ENCODE results near the gene KLHL26. TPM values are rescaled to one million over a fixed set of nuclear protein-coding genes. Genes with fewer than 3 reads are reported as not detected.

Gene KLHL26
- total RNA-seq, 4 donors from 2014 or later, result 9.9 to 16.0 (median 10.9) TPM

DNA sequence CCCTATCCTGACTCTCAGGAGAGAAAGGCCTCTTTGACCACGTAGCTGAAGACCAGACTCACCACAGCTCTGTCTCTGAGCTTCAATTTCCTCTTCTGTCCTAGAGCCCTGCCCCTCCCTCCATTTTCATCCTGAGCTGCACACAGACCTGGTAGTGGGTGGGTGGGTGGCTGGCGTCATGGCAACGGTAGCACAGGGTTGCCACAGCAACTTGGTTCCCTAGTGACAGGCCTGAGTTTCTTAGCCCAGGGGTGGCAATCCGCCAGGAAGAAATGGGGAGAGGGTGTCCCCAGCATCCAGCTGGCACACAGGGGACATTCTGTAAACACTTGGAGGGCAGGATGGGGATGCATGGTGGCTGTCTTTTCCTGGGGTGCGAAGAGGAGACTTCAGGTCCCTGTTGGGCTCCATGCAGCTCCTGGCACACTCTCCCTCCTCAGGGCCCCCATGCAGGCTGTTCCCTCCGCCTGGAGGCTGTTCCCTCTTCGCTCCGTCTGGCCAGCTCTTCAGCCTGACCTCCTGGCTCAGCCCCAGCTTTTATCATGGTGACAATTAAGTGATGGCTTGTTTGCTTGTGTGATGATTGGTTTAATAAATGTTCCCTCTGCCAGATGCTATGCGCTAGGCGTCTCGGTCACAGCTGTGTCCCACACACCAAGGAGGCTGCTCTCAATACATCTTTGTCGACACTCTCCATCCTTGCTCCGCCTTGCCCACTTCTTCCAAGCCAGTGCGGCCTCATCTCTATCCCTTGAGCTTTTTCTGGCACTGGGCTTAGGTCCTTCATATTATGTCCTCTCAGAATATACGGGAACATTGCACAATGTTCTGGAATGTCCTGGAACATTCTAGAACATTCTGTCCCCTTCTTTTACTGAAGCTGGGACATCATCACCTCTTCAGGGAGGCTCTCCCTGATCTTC lies 7.4 kb upstream of the KLHL26 start:
- Histone ChIP-seq H3K27ac (peak overlapping the region in 3 of 4 donors; percentile 19 to 65 (median 23)), H3K27me3 (no peaks in the 10 kb centered on the region), H3K4me1 (no peaks in the 10 kb centered on the region), H3K36me3 (no peaks in the 10 kb centered on the region), H3K4me3 (no peak overlapping the region), H3K9me3 (no peaks in the 10 kb centered on the region)
- peak in 2 of 3 donors; percentile 41 to 57 for DNase-seq
- TF ChIP-seq, protein P1, sequence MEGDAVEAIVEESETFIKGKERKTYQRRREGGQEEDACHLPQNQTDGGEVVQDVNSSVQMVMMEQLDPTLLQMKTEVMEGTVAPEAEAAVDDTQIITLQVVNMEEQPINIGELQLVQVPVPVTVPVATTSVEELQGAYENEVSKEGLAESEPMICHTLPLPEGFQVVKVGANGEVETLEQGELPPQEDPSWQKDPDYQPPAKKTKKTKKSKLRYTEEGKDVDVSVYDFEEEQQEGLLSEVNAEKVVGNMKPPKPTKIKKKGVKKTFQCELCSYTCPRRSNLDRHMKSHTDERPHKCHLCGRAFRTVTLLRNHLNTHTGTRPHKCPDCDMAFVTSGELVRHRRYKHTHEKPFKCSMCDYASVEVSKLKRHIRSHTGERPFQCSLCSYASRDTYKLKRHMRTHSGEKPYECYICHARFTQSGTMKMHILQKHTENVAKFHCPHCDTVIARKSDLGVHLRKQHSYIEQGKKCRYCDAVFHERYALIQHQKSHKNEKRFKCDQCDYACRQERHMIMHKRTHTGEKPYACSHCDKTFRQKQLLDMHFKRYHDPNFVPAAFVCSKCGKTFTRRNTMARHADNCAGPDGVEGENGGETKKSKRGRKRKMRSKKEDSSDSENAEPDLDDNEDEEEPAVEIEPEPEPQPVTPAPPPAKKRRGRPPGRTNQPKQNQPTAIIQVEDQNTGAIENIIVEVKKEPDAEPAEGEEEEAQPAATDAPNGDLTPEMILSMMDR (IDR thresholded peaks at IDR 0.05), result no peak
- TF ChIP-seq POLR2A (IDR thresholded peaks at IDR 0.05), result no peak

DNA sequence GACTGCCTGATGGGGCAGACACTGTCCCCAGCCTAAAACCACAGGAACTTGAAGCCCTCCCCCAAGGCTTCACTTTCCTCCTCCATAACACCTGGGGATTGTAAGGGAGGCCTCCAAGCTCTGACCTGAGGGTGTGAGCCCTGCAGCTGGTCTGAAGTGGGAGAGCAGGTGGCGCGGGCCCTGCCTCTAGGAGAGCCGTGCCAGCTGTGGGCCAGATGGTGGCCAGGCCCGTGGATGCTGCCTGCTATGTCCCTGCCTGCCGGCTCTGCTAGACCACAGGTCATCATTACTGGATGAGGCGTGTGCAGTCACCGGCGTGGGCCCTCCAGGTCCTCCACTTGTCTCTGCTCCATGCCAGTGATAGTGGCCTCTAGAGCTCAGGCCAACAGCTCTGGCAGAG lies 3.5 kb upstream of the KLHL26 start:
- Histone ChIP-seq H3K4me3 (no peak overlapping the region), H3K36me3 (no peaks in the 10 kb centered on the region), H3K27me3 (no peaks in the 10 kb centered on the region), H3K4me1 (peaks cover 0 to 26% (median 9%) of the 10 kb centered on the region in 4 donors), H3K9me3 (no peaks in the 10 kb centered on the region), H3K27ac (no peak overlapping the region)
- TF ChIP-seq POLR2A (IDR thresholded peaks at IDR 0.05), result no peak
- TF ChIP-seq, protein P1 (IDR thresholded peaks at IDR 0.05), result no peak
- no peak for DNase-seq

DNA sequence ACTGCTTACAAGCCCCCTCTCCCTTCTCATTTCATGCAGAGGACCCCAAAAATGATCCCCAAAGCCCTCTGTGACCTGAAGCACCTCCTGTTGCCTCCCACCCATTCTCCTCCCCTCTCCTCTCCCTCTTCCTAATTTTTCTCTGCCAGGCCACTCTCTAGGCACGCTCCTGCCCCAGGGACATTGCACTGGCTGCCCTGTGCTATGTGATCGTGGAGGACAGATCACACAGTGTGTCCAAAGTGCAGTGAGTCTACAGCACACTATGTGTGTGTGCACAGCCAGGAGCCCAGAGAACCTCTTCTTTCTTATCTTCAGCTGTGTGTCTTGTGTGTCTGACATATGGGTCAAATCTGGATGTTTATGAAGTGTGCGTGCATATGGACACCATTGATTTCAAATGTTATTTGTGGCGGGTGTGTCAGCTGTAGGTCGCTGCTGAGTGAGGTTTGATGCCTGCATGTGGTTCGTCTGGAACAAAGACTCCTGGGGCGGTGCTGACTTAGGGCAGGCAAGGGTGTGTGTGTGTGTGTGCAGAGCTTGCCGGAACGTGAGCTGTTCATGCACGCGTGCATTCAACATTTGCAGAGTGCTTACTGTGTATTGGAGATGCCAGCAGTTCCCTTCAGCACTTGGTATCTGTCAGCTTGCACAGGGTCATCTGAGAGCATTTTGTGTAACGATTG lies 2.1 kb upstream of the KLHL26 start:
- peak overlapping the region in 1 of 4 donors; percentile 86 for H3K27ac ChIP-seq
- no peaks in the 10 kb centered on the region for H3K9me3 ChIP-seq
- H3K4me3 ChIP-seq, result no peak overlapping the region
- TF ChIP-seq, protein P1 (IDR thresholded peaks at IDR 0.05), result no peak
- TF ChIP-seq POLR2A (IDR thresholded peaks at IDR 0.05), result no peak
- DNase-seq, result no peak
- no peaks in the 10 kb centered on the region for H3K27me3 ChIP-seq
- peaks cover 0 to 30% (median 9%) of the 10 kb centered on the region in 4 donors for H3K4me1 ChIP-seq
- H3K36me3 ChIP-seq, result no peaks in the 10 kb centered on the region

DNA sequence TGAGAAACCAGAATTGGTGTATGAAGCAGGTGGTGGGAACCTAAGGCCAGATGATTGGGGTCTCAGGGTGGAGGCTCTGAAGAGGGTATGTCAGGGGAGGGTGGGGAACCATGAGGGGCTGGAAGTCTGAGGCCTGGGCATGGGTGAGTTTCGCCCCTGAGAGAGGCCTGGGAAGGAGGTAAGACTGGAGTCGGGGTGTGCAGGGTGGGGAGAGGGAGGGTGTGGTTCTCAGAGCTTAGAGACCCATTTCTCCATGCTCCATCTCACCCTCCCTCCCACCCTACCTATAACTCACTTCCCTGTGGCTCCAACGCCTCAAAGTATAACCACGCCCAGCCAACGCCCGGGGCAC lies 1.0 kb upstream of the KLHL26 start:
- Histone ChIP-seq H3K27me3 (no peaks in the 10 kb centered on the region), H3K9me3 (no peaks in the 10 kb centered on the region), H3K4me1 (peaks cover 0 to 30% (median 9%) of the 10 kb centered on the region in 4 donors), H3K36me3 (no peaks in the 10 kb centered on the region), H3K27ac (peak overlapping the region; percentile 78 to 86 (median 82)), H3K4me3 (peak overlapping the region; percentile 62 to 79 (median 72))
- TF ChIP-seq POLR2A (IDR thresholded peaks at IDR 0.05), result no peak
- TF ChIP-seq, protein P1 (IDR thresholded peaks at IDR 0.05), result no peak
- no peak for DNase-seq

DNA sequence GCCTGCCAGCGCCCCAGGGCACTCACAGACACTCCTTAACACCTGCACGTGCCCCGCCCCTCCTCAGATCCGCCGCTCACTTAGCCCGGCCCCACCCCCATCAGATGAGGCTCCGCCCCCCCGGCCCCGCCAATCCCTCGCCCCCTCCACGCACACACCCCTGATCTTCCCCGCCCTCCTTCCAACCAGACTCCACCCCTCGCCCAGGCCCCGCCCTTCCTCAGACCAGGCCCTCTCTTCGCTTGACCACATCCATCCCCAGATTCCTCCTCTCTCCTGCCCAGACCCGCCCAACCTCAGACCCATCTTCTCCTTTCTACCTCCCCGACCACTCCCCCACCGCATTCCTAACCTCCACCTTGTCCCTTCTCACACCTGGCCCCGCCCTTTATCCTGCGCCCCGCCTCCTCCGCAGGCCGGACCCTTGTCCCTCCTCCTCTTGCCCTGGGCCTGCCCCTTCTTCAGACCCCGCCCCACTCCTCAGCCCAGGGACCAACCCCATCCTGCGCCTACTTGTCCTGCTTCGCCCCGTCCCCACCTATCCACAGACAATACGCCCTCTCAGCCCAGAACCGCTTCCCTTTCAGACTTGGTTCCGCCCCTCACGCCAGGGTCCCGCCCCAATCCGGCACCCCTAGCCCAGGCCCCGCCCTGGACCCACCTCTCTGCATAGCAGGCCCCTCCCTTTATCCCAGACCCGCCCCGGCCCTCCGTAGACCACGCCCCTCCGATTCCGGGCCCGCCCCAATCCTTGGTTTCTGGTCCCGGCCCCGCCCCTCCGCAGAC lies 452 bp upstream of the KLHL26 start:
- H3K4me3 ChIP-seq, result peak overlapping the region; percentile 62 to 79 (median 72)
- no peaks in the 10 kb centered on the region for H3K36me3 ChIP-seq
- no peaks in the 10 kb centered on the region for H3K9me3 ChIP-seq
- peak; percentile 100 for DNase-seq
- H3K27ac ChIP-seq, result peak overlapping the region; percentile 78 to 86 (median 82)
- peak in 1 of 2 donors; percentile 11 for TF ChIP-seq POLR2A (IDR thresholded peaks at IDR 0.05)
- TF ChIP-seq, protein P1 (IDR thresholded peaks at IDR 0.05), result no peak
- H3K27me3 ChIP-seq, result no peaks in the 10 kb centered on the region
- H3K4me1 ChIP-seq, result peaks cover 0 to 30% (median 9%) of the 10 kb centered on the region in 4 donors
